ENCODE measurements around the gene KCNJ10. TPM values are rescaled to one million over a fixed set of nuclear protein-coding genes. Genes with fewer than 3 reads are reported as not detected.
"Not testable (repeated sequence)": the region's sequence is repeated elsewhere in the genome, so short reads cannot be mapped to it uniquely, and the experiment has no call there.

Gene KCNJ10
- total RNA-seq, 1 donor from 2014 or later = 0.27 TPM

DNA sequence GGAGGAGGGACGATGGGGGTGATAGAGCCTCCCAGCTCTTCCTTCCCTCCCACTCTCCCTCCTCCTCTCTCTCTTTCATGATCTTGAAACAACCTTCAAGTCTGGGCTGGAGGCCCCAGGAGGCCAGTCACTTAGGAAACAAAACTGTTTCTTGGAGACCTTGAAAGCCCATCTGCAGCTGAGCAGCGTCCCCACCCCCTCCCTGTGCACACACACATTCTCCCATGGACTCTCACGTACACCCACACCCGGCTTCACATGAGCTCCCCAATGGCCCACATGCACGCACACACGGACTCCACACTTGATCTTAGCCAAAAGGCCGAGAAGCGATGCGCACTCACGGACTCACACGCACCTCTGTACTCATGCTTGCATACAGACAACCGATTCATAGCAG, 42.4 kb upstream of the KCNJ10 start:
- Mint-ChIP-seq H3K9me3 (ENCODE audit: unreplicated experiment) (peaks cover 2% of the 10 kb centered on the region), H3K27ac (ENCODE audit: unreplicated experiment) (no peak overlapping the region), H3K27me3 (ENCODE audit: low read depth, unreplicated experiment) (peaks cover 39% of the 10 kb centered on the region), H3K4me3 (ENCODE audit: unreplicated experiment) (no peak overlapping the region), H3K36me3 (ENCODE audit: low read depth, unreplicated experiment) (no peaks in the 10 kb centered on the region), H3K4me1 (ENCODE audit: low read depth, unreplicated experiment) (peaks cover 26% of the 10 kb centered on the region)
- Histone ChIP-seq H3K4me2 (ENCODE audit: low read length) (no peak overlapping the region), H4K20me1 (ENCODE audit: insufficient read depth, low read length) (no peaks in the 10 kb centered on the region), H3K4me1 (ENCODE audit: insufficient read depth, low read length) (peaks cover 2% of the 10 kb centered on the region), H3K27me3 (ENCODE audit: insufficient read depth, low read length) (peaks cover 28% of the 10 kb centered on the region), H3K9me3 (ENCODE audit: insufficient read depth, low read depth, low read length) (no peaks in the 10 kb centered on the region), H3K9ac (ENCODE audit: low read length) (no peak overlapping the region), H3K36me3 (ENCODE audit: insufficient read depth, low read length) (no peaks in the 10 kb centered on the region), H3K4me3 (ENCODE audit: insufficient read depth, low read depth, low read length) (no peak overlapping the region), H3K79me2 (ENCODE audit: insufficient read depth, low read length) (no peaks in the 10 kb centered on the region), H2AFZ (ENCODE audit: low read depth, low read length) (no peak overlapping the region), H3K27ac (ENCODE audit: low read depth, low read length) (no peak overlapping the region)
- DNase-seq (ENCODE audit: low read depth) = no peak
- TF ChIP-seq EZH2 (IDR thresholded peaks at IDR 0.05; ENCODE audit: insufficient read depth, low read length) = no peak
- TF ChIP-seq, protein P1, sequence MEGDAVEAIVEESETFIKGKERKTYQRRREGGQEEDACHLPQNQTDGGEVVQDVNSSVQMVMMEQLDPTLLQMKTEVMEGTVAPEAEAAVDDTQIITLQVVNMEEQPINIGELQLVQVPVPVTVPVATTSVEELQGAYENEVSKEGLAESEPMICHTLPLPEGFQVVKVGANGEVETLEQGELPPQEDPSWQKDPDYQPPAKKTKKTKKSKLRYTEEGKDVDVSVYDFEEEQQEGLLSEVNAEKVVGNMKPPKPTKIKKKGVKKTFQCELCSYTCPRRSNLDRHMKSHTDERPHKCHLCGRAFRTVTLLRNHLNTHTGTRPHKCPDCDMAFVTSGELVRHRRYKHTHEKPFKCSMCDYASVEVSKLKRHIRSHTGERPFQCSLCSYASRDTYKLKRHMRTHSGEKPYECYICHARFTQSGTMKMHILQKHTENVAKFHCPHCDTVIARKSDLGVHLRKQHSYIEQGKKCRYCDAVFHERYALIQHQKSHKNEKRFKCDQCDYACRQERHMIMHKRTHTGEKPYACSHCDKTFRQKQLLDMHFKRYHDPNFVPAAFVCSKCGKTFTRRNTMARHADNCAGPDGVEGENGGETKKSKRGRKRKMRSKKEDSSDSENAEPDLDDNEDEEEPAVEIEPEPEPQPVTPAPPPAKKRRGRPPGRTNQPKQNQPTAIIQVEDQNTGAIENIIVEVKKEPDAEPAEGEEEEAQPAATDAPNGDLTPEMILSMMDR (IDR thresholded peaks at IDR 0.05; ENCODE audit: insufficient read depth, low read depth, low read length) = no peak
- FAIRE-seq = peak; percentile 26

DNA sequence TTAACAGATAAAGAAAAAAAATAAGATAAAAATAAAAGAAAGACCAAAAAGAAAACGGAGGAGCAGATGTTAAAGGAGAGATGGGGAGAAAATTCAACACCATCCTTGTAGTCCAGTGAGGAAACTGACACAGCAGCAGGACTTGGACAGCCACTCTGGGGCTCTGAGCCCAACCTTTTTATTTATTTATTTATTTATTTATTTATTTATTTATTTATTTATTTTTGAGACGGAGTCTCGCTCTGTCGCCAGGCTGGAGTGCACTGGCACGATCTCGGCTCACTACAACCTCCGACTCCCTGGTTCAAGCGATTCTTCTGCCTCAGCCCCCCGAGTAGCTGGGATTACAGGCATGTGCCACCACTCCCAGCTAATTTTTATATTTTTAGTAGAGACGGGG, 41.5 kb upstream of the KCNJ10 start:
- not testable (repeated sequence) for H3K9me3 ChIP-seq (ENCODE audit: insufficient read depth, low read depth, low read length); H3K27ac Mint-ChIP-seq (ENCODE audit: unreplicated experiment); DNase-seq (ENCODE audit: low read depth); H3K9me3 Mint-ChIP-seq (ENCODE audit: unreplicated experiment); H4K20me1 ChIP-seq (ENCODE audit: insufficient read depth, low read length); H3K9ac ChIP-seq (ENCODE audit: low read length); H3K4me2 ChIP-seq (ENCODE audit: low read length); H3K36me3 Mint-ChIP-seq (ENCODE audit: low read depth, unreplicated experiment); H3K27ac ChIP-seq (ENCODE audit: low read depth, low read length); H3K36me3 ChIP-seq (ENCODE audit: insufficient read depth, low read length); H3K4me1 ChIP-seq (ENCODE audit: insufficient read depth, low read length); H3K79me2 ChIP-seq (ENCODE audit: insufficient read depth, low read length); FAIRE-seq; H2AFZ ChIP-seq (ENCODE audit: low read depth, low read length); H3K4me3 Mint-ChIP-seq (ENCODE audit: unreplicated experiment); H3K4me3 ChIP-seq (ENCODE audit: insufficient read depth, low read depth, low read length)
- H3K27me3 Mint-ChIP-seq (ENCODE audit: low read depth, unreplicated experiment) = peaks cover 38% of the 10 kb centered on the region
- peaks cover 25% of the 10 kb centered on the region for H3K27me3 ChIP-seq (ENCODE audit: insufficient read depth, low read length)
- H3K4me1 Mint-ChIP-seq (ENCODE audit: low read depth, unreplicated experiment) = peaks cover 17% of the 10 kb centered on the region

- no peak overlapping the region for H2AFZ ChIP-seq (ENCODE audit: low read depth, low read length)
- H3K36me3 ChIP-seq (ENCODE audit: insufficient read depth, low read length) = no peaks in the 10 kb centered on the region
- FAIRE-seq (no peak), DNase-seq (ENCODE audit: low read depth) (no peak)
- peaks cover 30% of the 10 kb centered on the region for H3K27me3 Mint-ChIP-seq (ENCODE audit: low read depth, unreplicated experiment)
- peaks cover 22% of the 10 kb centered on the region for H3K27me3 ChIP-seq (ENCODE audit: insufficient read depth, low read length)
- no peak overlapping the region for H3K4me3 ChIP-seq (ENCODE audit: insufficient read depth, low read depth, low read length)
- peaks cover 4% of the 10 kb centered on the region for H3K9me3 Mint-ChIP-seq (ENCODE audit: unreplicated experiment)
- no peaks in the 10 kb centered on the region for H4K20me1 ChIP-seq (ENCODE audit: insufficient read depth, low read length)
- no peaks in the 10 kb centered on the region for H3K36me3 Mint-ChIP-seq (ENCODE audit: low read depth, unreplicated experiment)
- H3K9ac ChIP-seq (ENCODE audit: low read length) = no peak overlapping the region
- H3K4me3 Mint-ChIP-seq (ENCODE audit: unreplicated experiment) = no peak overlapping the region
- H3K4me1 ChIP-seq (ENCODE audit: insufficient read depth, low read length) = no peaks in the 10 kb centered on the region
- no peaks in the 10 kb centered on the region for H3K9me3 ChIP-seq (ENCODE audit: insufficient read depth, low read depth, low read length)
- no peak overlapping the region for H3K27ac Mint-ChIP-seq (ENCODE audit: unreplicated experiment)
- no peak overlapping the region for H3K4me2 ChIP-seq (ENCODE audit: low read length)
- TF ChIP-seq EZH2 (IDR thresholded peaks at IDR 0.05; ENCODE audit: insufficient read depth, low read length) = no peak
- TF ChIP-seq, protein P1 (IDR thresholded peaks at IDR 0.05; ENCODE audit: insufficient read depth, low read depth, low read length) = no peak
- H3K27ac ChIP-seq (ENCODE audit: low read depth, low read length) = no peak overlapping the region
- peaks cover 17% of the 10 kb centered on the region for H3K4me1 Mint-ChIP-seq (ENCODE audit: low read depth, unreplicated experiment)
- no peaks in the 10 kb centered on the region for H3K79me2 ChIP-seq (ENCODE audit: insufficient read depth, low read length)
Observed at GRCh38 chr1:160109686-160110085, 39.7 kb upstream of the KCNJ10 start.

Data from astrocyte (in vitro differentiated cells and primary cell).